GM21526 (cell line): ENCODE measurements around the gene IFI35.

Source experiments
- ATAC-seq: cut with Tn5 transposase; IDR thresholded peaks from one replicate; pipeline ENCODE4 v1.9.1; 2021; ENCODE audit warnings: moderate library complexity; ENCODE audit not compliant: unreplicated experiment, low FRiP score

Gene IFI35

DNA sequence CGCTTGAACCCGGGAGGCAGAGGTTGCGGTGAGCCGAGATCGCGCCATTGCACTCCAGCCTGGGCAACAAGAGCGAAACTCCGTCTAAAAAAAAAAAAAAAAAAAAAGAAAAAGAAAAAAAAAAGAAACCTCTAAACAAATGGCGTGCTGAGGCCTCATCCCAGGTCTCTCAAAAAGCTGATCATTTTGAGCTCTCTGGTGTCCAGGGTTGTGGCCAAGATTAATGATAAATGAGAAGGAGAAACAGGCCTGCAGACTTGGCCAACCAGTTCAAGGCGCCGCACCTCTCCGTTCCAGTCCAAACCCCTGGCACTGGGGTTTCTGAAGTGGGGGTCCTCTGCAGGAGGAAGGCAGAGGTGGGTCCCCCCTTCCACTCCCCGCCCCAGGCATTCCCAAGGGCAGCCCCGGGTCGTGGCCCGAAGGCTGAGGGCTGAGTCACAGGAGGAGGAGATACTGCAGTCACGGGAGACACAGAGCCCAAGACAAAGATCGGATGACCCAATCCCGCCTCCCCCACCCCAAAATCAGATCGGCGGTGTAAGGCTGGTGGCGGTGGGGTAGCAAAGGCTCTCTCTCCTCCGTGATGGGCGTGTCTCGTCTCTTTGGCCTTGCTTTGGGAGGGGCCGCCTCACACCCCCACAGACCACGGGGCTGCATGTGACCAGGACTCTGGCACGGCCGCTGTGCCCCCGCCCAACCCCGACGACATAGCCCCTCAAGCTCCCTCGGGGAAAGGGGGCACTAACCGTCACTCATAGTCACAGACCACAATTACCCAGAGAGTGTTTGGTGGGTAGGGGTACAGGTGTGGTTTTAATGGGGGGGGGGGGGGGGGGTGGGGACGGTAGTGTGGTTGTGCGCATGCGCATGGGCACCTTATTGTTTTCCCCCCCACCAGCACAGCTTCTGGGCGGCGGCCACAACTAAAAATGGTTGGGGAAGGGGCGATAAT lies 14.5 kb downstream of the IFI35 start:
- ATAC-seq: no peak

DNA sequence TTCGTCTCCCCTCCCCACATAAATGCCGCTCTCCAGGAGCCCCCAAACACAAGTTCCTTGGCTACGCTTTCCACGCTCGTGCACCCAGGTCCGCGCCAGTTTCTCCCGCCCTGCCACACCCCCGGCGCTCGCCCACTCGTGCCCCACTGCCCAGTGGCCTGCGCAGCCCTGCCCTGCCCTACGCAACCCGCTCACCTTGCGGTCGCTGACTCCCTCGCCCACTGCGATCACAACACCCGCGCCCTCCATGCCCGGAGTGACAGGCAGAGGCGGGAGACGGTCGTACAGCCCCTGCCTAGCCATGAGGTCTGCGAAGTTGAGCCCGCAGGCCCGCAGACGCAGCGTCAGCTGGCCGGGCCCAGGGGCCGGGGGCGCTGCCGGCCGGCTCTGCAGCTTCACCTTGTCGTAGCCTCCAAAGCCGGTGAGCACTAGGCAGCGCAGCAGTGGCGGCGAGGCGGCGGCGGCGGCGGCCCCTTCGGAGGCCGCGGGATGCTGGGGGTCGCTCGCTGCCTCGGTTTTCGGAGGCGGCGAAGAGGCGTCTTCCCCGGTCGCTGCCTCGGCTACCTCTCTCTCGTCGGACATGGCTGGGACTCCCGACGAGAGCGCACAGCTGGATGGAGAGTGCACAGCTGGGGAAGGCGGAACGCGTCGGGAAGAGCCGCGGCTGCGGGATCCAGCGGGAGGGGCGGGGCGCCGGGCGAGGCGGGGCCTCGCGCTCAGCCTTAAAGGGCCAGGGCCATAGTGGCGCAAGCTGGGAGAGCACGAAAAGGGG lies 15.3 kb downstream of the IFI35 start, which contains the start of gene VAT1:
Gene VAT1 (minus strand): TSS at position 645 of the 772 bp plus-strand sequence. CDS start 63 bp downstream, at position 582.
- no peak for ATAC-seq

GRCh38 chr17:43024407-43025289 lies 18.1 kb downstream of the IFI35 start, which contains the start of gene RND2:
Gene RND2, plus strand, starts transcription at chr17:43025231. Its CDS starts 117 bp downstream, at chr17:43025348.
- ATAC-seq: no peak

GRCh38 chr17:43025290-43025657 lies 18.7 kb downstream of the IFI35 start:
- ATAC-seq: no peak

- no peak for ATAC-seq
These were observed 19.4 kb downstream of the IFI35 start for GRCh38 chr17:43025766-43026537.

- no peak for ATAC-seq
These were observed 20.0 kb downstream of the IFI35 start for GRCh38 chr17:43026595-43026994.

DNA sequence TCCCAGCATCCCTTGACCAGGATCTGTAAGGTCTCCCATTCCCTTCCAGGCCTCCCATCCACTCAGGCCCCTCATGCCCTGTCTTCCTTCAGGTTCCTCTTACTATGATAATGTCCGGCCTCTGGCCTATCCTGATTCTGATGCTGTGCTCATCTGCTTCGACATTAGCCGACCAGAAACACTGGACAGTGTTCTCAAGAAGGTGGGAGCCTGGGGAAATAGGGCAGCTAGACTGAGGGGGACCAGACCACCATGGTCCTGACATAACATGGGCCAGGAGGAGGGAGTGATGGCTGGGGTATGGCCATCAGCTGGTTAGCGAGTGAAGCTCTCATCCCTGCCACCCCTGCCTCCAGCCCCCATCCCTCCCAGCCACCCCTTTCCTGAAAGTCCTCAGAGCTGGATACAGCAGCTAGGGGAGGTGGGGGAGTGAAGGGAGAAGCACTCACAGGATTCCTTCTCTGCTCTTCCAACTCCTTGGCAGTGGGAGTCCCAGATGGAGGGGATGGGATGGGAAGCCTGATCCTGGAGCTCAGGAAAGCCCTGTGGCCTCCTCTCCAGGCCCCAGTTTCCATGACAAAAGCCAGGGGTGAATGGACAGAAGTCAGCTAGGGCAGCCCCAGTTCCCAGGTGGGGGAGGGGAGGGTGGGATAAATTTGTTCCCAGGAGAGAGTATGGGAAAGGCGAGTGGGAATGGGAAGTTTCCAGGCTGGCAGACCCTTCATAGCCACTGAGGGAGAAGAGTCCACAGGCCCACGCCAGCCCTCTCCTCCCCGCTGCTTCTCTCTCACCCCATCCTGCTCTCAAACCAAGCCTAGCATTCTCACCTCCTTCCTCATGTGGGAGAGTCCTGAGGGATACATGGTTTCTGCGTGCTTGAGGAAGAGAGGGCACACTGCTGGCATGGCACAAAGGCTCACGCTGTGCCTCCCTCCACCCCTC lies 20.8 kb downstream of the IFI35 start:
- no peak for ATAC-seq

DNA sequence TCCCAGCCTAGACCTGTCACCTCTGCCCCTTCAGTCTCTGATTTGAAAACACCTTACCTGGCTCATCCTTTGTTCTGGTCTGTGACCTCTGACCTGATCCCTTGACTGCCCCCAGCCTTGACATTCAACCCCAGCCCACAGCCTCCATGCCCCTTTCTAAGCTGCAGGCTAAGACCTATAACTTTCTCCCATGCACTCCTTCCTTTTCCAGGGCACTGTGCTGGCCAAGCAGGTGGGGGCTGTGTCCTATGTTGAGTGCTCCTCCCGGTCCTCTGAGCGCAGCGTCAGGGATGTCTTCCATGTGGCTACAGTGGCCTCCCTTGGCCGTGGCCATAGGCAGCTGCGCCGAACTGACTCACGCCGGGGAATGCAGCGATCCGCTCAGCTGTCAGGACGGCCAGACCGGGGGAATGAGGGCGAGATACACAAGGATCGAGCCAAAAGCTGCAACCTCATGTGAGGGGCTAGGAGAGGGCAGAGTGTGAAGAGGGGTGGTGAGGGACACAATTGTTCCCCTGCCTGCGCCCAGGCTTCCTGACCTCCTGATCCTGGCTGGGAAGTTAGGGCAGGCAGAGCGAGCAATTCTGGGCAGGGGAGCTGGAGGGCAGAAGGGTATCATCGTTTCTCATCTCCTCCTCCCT lies 21.8 kb downstream of the IFI35 start:
- no peak for ATAC-seq

DNA sequence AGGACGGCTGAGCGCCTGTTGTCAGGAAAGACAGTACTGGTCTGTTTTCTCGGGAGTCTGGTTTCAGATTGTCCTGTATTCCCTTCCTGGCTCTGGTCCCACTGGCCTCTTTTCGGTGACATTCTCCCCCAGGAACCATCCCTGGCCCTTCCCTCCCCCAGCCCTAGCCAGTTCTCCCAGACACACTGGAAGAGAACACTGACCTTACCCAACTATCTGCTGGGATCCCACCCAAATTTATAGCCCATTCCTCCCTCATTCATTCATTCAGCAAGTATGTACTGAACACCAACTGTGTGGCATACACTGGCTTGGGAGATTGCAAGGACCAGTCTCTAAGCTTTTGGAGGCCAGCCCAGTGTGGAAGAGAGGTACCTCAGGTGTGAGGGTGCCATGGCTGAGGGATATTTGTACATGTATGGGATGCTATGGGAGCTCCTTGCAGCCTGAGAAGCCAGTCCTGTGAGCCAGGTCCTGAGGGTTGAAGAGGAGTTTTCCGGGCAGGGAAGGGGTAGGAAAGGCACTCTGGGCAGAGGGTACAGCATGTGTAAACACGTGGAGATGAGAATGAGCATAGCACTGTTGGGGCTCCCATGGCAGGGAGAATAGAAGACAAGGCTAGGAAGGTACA lies 23.7 kb downstream of the IFI35 start:
- ATAC-seq: no peak

- no peak for ATAC-seq
These were observed 25.1 kb downstream of the IFI35 start for GRCh38 chr17:43031666-43032065.

DNA sequence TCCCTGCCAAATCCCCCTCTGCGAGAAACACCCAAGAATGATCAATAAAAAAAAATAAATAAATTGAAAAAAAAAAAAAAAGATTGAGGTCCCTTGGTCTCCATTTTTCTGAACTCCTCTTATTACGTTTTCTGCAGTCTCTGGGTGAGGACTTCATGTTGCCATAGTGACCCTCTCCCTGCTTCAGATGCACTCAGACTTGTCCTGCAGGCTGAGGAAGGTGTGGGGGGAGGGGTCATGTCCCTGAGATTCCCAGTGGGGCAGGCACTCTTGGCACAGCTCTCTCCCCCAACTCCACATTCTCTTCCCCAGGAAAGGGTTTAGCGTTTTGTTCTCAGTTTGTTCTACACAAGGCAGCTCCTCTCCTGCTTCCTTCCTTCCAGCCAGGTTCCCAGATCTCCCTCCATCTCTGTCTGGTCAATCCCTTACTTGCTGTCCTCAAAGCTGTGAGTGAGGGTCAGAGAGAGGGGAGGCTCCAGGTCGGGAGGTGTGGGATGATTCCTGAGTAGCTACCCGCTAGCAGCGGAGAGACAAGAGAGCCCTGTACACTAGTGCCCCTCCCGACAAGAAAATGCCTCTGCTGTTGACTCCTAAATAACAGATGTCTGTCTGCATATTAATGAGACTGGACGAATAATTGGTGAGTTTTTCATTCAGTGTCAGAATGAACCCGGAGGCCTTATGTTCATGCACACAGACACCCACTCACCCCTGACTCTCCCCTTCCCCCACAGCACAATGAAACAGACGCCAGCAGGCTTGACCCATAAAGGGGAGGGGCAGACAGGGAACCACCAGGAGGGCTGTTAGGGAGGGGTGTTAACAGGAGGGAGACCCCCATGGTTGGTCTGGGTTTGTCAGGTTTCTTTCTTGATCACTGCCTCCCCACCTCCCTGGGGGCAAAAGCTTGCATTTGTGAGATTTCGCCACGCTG lies 27.6 kb downstream of the IFI35 start:
- ATAC-seq: no peak

GRCh38 chr17:43034894-43035293 lies 28.3 kb downstream of the IFI35 start:
- ATAC-seq: no peak

DNA sequence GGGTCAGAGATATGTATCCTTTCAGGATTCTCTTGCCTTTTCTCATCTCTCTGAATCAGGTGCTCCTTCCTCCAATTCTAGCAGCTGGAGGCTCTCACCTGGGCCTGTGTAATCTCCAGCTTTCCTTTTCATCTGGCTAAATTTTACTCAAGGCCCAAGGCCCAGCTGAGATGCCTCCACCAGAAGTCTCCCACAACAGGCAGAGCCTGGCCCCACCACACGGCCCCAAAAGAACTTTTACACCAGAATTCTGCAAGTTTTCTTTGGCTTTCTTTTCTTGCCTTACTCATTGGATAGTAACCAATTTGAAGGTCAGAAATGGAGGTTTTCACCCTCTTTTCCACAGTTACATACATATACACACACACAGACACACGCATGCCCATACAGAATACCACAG lies 33.1 kb downstream of the IFI35 start:
- ATAC-seq: no peak

DNA sequence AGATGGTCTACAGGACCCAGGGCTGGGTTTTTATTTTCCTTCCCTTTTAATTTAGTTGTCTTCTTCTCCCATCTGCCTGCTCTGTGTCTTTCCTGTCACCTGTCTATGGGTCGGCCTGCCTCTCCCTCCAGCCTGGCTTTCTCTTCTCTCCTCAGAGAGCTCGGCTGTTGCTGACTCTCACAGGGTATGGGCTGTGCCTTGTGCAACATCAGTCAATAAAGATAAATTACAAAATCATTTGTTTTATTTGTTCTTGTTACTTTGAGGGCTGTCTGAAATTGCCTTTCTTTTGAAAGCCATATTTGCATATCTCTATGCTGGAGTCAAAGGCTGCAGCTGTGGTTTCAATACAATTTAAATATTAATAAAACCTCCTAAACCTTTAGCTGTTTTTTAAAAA lies 34.1 kb downstream of the IFI35 start:
- ATAC-seq: no peak

GRCh38 chr17:43042025-43042628 lies 35.5 kb downstream of the IFI35 start:
- no peak for ATAC-seq

GRCh38 chr17:43043307-43043706 lies 36.7 kb downstream of the IFI35 start:
- ATAC-seq: no peak
